Activated CD8-positive, alpha-beta memory T cell treated with anti-CD3 and anti-CD28 coated beads for 4 hours (primary cell): ENCODE results near the gene GAS1.

Experiments used
- DNase-seq, 2 donors: peaks; one replicate each; pipeline ENCODE4 v3.0.0-alpha.2; 2020; ENCODE audit warnings: low read depth in 2 of 2

Gene GAS1

GRCh38 chr9:86925686-86926085 is 21.6 kb downstream of the GAS1 start:
- DNase-seq = no peak

GRCh38 chr9:86924206-86924605 is 23.1 kb downstream of the GAS1 start:
- no peak for DNase-seq

GRCh38 chr9:86921151-86921923 is 26.0 kb downstream of the GAS1 start:
- DNase-seq = no peak

GRCh38 chr9:86918556-86918955 is 28.8 kb downstream of the GAS1 start:
- no peak for DNase-seq

- DNase-seq = no peak
These were observed 35.1 kb downstream of the GAS1 start for GRCh38 chr9:86912210-86912609.

GRCh38 chr9:86909388-86909787 is 37.9 kb downstream of the GAS1 start:
- DNase-seq = no peak

- no peak for DNase-seq
These were observed 39.0 kb downstream of the GAS1 start for GRCh38 chr9:86908261-86908660.

GRCh38 chr9:86907346-86907745 is 40.0 kb downstream of the GAS1 start:
- no peak for DNase-seq

GRCh38 chr9:86903734-86904085 is 43.6 kb downstream of the GAS1 start:
- DNase-seq = no peak

GRCh38 chr9:86902991-86903733 is 44.1 kb downstream of the GAS1 start:
- no peak for DNase-seq

GRCh38 chr9:86902586-86902985 is 44.7 kb downstream of the GAS1 start:
- no peak for DNase-seq

- no peak for DNase-seq
These were observed 45.1 kb downstream of the GAS1 start for GRCh38 chr9:86902176-86902575.

GRCh38 chr9:86901511-86901910 is 45.8 kb downstream of the GAS1 start:
- DNase-seq = no peak
